HG02885 (cell line): ENCODE results near the gene UBE2F.
"Not testable (repeated sequence)": the region's sequence is repeated elsewhere in the genome, so short reads cannot be mapped to it uniquely, and the experiment has no call there.

Source experiments
- ATAC-seq: cut with Tn5 transposase; IDR thresholded peaks from one replicate; pipeline ENCODE4 v1.9.1; 2021; ENCODE audit warnings: mild to moderate bottlenecking; ENCODE audit not compliant: unreplicated experiment, poor library complexity

Gene UBE2F

GRCh38 chr2:238066218-238066617 is 99.4 kb downstream of the UBE2F start:
- ATAC-seq = no peak

- not testable (repeated sequence) for ATAC-seq
These were observed 99.9 kb downstream of the UBE2F start for GRCh38 chr2:238066718-238067117.

- ATAC-seq = no peak
These were observed 101.1 kb downstream of the UBE2F start for GRCh38 chr2:238067939-238068338.

GRCh38 chr2:238069021-238069709 is 102.4 kb downstream of the UBE2F start:
- ATAC-seq = no peak

GRCh38 chr2:238069877-238070276 is 103.1 kb downstream of the UBE2F start:
- ATAC-seq = no peak

GRCh38 chr2:238075397-238075796 is 108.6 kb downstream of the UBE2F start:
- ATAC-seq = no peak

- ATAC-seq = no peak
These were observed 110.5 kb downstream of the UBE2F start for GRCh38 chr2:238077292-238077691.

GRCh38 chr2:238079874-238080327 is 113.1 kb downstream of the UBE2F start:
- no peak for ATAC-seq

- no peak for ATAC-seq
These were observed 113.7 kb downstream of the UBE2F start for GRCh38 chr2:238080518-238080917.

GRCh38 chr2:238081150-238081549 is 114.3 kb downstream of the UBE2F start:
- no peak for ATAC-seq

- no peak for ATAC-seq
These were observed 114.7 kb downstream of the UBE2F start for GRCh38 chr2:238081561-238081960.

GRCh38 chr2:238082151-238082550 is 115.3 kb downstream of the UBE2F start:
- ATAC-seq = no peak

- ATAC-seq = no peak
These were observed 116.0 kb downstream of the UBE2F start for GRCh38 chr2:238082827-238083226.

GRCh38 chr2:238083919-238084318 is 117.1 kb downstream of the UBE2F start:
- ATAC-seq = no peak

- no peak for ATAC-seq
These were observed 117.9 kb downstream of the UBE2F start for GRCh38 chr2:238084761-238085160.

GRCh38 chr2:238085899-238086298 is 119.1 kb downstream of the UBE2F start:
- no peak for ATAC-seq

GRCh38 chr2:238087211-238087610 is 120.4 kb downstream of the UBE2F start:
- no peak for ATAC-seq

- no peak for ATAC-seq
These were observed 124.1 kb downstream of the UBE2F start for GRCh38 chr2:238090887-238091286.

- no peak for ATAC-seq
These were observed 124.7 kb downstream of the UBE2F start for GRCh38 chr2:238091436-238092060.
